SHP77 treated with DMSO at 0.1 percent for 48 hours (cell line): ENCODE results near the gene AICDA.

Experiments used
- DNase-seq: peaks from one replicate; lab custom pipeline; 2025; lab: John Stamatoyannopoulos, UW

The AICDA gene

GRCh38 chr12:8554451-8555195 lies 58.0 kb downstream of the AICDA start:
- DNase-seq = no peak

- no peak for DNase-seq
These were observed 59.5 kb downstream of the AICDA start for GRCh38 chr12:8553088-8553627.
